Amniotic stem cell (primary cell): ENCODE measurements around the gene KCNS3.
"Not testable (repeated sequence)": the region's sequence is repeated elsewhere in the genome, so short reads cannot be mapped to it uniquely, and the experiment has no call there.

Experiments used
- DNase-seq: peaks from one replicate; lab custom pipeline; 2025; lab: John Stamatoyannopoulos, UW

Gene KCNS3

DNA sequence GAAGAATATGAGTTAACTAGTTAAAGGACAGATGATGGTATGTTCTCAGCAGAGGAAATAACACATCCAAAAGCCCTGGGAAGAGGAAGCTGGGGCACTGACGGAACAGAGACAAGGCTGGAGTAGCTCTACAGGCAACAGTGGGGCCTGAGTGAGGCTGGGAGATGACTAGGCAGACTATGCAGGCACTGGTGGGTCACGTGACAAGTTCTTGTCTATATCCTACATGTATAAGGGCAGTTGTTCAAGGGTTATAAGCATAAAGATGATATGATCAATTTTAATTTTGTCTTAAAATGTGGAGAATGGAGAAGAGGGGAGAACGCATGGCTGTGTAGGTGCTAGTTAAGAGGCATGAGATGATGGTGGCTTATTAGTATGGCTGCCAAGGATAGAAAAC lies 68.6 kb downstream of the KCNS3 start:
- no peak for DNase-seq

GRCh38 chr2:17950006-17950405 lies 71.5 kb downstream of the KCNS3 start:
- no peak for DNase-seq

GRCh38 chr2:17951563-17951962 lies 73.1 kb downstream of the KCNS3 start:
- no peak for DNase-seq

DNA sequence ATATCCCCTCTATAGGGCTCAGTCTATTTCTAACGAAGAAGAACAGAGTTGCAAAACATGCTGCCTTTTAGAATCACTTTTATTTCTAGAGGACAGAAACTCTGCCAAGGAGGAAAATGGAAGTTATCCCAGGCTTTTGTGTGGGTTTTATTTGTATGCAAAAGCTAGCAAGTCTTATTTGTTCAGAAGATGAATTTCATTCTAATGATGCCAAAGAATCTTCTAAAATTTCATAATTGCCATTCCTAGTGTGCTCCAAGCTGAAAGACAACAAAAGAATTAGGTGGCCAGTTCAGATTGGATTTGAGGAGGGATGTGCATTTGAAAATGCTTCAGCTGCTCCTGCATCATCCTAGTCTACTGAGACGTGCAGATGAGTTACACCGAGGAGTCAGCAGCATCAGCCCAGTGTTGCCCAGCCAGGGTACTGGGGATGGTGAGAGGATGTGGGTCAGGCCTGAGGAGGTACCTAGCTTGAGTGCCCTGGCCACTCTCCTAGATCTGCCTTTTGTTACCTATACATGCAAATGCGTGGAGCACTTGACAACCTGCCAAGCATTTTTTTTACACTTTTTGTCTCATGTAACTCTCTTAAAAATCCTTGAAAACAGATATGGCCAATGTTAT lies 80.1 kb downstream of the KCNS3 start:
- no peak for DNase-seq

DNA sequence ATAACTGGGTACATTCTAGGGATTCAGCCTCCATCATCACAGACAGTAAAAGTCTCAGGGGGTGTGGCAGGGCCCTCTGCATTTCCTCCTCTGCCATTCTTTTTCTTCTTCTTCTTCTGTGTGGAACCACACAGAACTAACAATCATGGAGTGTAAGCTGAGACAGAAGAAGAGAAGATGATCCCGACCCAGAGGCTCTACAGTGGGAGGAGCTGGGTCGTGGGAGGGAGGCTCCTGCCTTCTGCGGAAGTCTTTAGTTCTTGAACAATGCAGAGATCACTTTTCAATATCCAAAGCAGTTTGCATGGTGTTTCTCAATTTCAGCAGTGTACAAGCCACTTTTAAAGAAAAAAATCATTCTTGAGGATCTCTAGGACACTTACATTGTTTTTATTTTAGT lies 80.9 kb downstream of the KCNS3 start:
- DNase-seq = no peak

- DNase-seq = no peak
Measured at GRCh38 chr2:17959833-17960232, 81.4 kb downstream of the KCNS3 start.

DNA sequence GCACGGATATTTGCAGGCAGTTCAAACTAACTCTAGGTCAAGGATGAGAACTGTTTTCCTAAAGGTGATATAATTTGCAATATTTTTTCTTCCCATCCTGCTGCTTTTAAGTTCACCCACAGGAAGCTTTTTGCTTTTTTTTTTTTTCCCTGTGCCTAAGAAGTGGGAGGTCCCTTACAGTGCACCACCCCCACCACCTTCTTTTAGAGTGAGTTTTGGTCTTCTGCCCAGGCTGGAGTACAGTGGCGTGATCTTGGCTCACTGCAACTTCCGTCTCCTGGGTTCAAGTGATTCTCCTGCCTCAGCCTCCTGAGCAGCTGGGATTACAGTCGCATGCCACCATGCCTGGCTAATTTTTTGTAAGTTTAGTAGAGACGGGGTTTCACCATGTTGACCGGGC lies 82.5 kb downstream of the KCNS3 start:
- DNase-seq = no peak

GRCh38 chr2:17961789-17962188 lies 83.3 kb downstream of the KCNS3 start:
- DNase-seq = no peak

DNA sequence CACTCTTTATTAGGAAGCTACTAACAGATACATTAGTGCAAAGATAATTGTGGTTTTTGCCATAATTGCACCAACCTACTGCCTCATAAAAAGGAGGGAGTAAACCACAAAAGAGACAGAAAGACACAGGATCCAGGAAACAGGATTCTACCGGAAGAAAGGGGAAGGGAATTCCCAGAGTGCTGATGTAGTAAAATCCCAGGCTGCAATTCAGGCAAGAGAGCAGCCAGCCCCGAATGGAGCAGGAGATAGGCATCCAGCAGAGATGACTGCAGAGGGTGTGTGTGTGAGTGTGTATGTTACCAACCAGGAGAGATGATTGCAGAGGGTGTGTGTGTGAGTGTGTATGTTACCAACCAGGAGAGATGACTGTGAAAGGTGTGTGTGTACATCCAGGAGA lies 84.4 kb downstream of the KCNS3 start:
- no peak for DNase-seq

DNA sequence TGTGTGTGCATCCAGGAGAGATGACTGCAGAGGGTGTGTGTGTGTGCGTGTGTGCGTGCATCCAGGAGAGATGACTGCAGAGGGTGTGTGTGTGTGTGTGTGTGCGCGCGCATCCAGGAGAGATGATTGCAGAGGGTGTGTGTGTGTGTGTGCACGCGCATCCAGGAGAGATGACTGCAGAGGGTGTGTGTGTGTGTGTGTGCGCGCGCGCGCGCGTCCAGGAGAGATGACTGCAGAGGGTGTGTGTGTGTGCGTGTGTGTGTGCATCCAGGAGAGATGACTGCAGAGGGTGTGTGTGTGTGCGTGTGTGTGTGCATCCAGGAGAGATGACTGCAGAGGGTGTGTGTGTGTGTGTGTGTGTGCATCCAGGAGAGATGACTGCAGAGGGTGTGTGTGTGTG lies 85.1 kb downstream of the KCNS3 start:
- not testable (repeated sequence) for DNase-seq

GRCh38 chr2:17965196-17965595 lies 86.7 kb downstream of the KCNS3 start:
- no peak for DNase-seq

DNA sequence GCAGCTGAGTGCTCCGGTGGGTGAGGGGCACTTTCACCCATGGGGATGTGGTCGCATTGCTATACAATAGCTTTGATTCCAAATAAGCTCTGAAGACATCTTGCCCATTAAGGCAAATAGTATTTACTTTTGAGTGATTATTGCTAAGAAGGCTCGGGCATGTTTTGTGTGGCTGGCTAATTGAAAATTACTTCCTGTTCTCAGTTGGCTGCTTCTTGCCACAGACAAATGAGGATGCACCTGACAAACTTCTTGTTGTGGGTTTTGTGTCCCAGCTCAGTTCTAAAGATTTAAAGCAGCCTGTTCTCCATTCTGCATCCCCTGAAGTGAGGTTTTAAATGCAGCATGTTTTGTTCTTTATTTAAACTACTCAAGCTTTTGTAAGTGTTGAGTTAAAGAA lies 88.3 kb downstream of the KCNS3 start:
- no peak for DNase-seq

GRCh38 chr2:17969661-17970060 lies 91.2 kb downstream of the KCNS3 start:
- no peak for DNase-seq

DNA sequence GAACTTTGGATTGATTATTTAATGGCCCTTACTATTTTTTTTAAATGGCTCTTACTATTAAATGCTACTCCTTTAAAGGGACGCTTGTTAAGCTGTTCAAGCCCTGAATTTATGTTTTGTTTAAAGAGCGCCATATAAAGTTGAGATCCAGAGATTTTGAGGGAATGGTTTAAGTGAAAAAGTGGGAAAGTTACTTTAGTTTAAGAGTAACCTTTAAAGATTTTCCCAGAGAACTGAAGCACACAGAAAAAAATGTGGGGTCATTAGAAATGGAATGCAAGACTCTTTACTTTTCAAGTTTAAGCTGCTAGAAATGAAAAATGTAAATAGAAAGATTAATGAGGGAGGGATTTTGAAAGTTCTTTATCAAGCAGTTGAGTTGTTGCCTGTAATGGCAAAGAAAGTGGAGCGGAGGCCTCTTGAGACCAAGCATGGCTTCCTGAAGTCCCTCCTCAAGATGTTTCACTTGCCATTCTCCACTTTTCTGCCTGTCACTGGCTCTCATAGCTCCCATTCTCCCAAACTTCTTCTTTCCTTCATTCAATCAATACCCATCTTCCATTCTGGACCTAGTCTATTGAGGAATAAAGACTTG lies 93.2 kb downstream of the KCNS3 start:
- DNase-seq = no peak

GRCh38 chr2:17972991-17973390 lies 94.5 kb downstream of the KCNS3 start:
- no peak for DNase-seq

GRCh38 chr2:17975401-17975800 lies 96.9 kb downstream of the KCNS3 start:
- no peak for DNase-seq

DNA sequence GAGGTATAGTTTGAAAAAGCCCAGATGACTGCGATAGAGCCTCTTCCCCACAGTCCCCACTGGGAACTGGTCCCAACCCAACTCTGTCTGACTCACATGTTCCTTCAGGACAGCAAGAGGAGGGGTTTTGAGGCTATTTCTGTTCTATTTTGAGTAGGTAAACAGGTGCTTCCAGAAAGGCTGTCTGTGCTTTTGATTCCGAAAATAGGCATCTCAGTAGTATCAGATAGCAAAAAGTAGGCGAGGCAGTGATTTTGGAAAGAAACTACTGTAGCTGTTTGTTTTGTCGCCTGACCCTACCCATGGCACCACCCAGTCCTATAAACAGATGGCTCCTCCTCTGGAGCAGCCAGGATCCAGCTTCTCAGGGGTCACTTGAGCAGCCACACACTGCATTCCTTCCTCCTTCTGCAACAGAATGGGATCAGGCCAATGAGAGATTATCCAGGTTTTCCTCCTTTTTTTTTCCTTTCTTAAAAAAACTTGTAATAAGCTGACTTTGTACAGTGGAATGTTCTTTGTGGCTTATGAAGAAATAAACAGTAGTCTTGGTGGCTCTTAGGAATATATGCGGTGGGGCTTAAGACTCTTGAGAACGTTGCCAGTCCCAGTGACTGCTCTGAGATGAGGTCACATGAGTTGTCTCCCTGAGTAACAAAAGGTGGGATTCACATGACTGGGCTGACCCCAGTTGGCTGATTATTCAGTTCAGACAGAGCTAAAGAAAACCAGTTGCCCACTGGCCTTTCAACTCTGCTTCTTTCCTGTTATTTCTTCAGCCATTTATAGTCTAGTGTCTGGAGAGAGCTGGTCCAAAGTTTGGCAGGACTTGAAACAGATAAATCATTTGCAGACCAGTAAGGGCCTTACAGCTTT lies 98.6 kb downstream of the KCNS3 start:
- DNase-seq = peak; percentile 90

- DNase-seq = peak; percentile 31
Measured at GRCh38 chr2:17979707-17980106, 101.2 kb downstream of the KCNS3 start.

DNA sequence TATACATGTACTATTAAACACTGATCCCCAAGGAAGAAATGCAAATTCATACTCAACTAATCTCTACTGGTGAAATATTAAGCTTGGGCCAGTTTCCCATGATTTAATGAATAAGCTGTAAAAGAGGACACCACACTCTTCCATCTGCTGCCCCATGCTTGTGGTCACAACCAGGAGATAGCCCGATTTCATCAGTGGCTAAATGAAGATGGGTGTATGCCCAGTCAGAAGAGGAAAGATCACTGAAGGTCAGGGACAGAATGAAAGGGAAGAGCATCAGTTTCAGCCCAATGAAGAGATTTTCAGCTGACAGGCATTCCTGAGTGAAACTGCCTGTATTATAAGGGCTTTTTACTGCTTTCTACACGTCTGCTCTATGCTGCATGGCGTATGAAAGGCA lies 103.5 kb downstream of the KCNS3 start:
- no peak for DNase-seq
